ENCODE results near the gene HSPB8.

The HSPB8 gene

DNA sequence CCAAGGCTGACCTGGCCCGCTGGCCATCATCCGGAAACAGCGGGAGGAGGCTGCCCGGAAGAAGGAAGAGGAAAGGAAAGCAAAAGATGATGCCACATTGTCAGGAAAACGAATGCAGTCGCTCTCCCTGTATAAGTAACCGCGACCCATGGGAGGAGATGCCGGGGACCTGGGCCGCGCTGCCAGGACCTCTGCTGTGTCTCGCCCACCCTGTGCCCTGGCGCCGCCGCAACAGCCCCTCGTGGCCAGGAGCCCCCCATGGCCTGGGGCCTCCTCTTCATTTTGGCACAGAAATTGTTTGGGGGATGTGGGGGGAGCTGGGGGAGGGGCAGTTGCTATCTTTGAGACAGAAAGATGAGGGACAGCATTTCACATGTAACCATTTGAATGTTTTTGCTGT lies 16.5 kb downstream of the HSPB8 start:
- no peak for TF ChIP-seq ZFX (IDR thresholded peaks at IDR 0.05)
- no peak for TF ChIP-seq CTCF (conservative IDR thresholded peaks at IDR 0.05)
- H3K27ac ChIP-seq = no peak overlapping the region

DNA sequence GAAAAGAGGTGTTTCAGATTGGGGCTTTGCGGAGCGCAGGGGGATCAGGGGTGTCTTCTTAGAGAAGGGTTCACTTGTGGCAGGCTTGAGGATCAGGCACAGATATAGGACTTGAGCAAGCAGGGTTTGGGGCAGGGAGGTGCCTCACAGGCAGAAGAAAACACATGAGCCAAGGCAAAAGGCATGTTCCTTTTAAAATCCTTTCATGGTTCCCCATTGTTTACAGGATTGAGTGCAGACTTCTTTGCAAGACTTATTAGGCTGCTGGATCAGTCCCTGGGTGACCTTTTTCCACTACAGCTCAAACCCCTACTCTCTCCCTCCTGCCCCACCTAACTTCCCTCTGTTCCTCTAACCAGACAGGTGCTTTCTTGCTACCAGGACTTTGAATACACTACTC lies 19.7 kb downstream of the HSPB8 start:
- H3K27ac ChIP-seq = no peak overlapping the region
- no peak for TF ChIP-seq CTCF (conservative IDR thresholded peaks at IDR 0.05)

DNA sequence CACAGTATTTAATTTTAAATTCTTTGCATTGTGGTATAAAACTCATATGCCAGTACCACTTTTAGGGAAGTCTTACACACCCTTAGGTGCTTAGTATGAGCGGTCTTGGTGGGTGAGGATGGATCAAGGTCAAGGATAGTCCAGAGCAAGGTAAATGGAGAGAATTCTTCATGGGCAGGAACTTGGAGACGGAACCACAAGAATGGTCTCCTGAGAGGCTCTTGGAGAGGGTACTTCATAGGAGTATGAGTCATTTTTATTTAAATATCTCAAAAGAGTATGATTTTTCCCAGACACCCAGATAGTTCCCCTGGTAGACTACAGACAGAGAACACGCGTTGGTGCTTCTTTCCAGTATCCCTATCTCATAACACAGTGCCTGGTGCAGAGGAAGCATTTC lies 21.9 kb downstream of the HSPB8 start:
- TF ChIP-seq ZFX (IDR thresholded peaks at IDR 0.05) (no peak), CTCF (conservative IDR thresholded peaks at IDR 0.05) (no peak)
- H3K27ac ChIP-seq = no peak overlapping the region

DNA sequence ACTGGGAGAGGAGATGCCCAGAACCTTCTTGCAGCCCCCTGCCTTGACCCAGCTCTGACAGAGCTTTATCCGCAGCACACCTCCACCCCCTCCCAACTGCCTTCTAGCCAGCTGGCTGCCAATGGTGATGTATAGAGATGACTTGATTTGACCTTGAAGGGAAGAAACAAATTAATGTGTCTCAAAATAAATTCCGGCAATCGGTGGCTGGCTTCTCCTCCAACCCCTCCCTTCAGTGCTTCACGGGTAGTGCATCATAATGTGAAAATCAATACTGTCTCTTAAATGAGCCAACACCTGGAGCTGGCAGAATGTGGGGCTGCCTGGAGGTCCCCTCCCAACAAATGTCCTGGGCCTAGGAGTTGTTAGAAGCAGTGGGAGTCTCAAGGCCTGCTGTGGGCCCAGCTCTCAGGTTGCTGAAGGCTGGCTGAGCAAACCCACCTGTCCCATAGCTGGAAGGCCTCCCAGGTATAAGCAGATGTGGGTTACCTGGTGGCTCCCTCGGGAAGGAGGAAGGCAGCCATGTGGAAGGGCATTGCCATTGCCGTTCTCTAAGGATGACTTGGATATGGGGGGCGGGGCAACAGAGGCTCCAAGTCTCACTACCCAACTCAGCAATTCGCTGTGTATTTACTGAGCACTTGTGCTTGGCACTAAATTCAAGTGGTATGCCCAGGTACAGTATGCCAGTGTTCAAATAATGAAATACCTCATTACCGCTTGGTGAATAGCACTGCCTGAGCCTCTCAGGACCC lies 23.2 kb downstream of the HSPB8 start:
- no peak overlapping the region for H3K27ac ChIP-seq
- no peak for TF ChIP-seq CTCF (conservative IDR thresholded peaks at IDR 0.05)
- no peak for TF ChIP-seq ZFX (IDR thresholded peaks at IDR 0.05)

- TF ChIP-seq ZFX (IDR thresholded peaks at IDR 0.05) = no peak
- TF ChIP-seq CTCF (conservative IDR thresholded peaks at IDR 0.05) = no peak
- H3K27ac ChIP-seq = no peak overlapping the region
Observed at GRCh38 chr12:119202544-119202943, 23.8 kb downstream of the HSPB8 start.

DNA sequence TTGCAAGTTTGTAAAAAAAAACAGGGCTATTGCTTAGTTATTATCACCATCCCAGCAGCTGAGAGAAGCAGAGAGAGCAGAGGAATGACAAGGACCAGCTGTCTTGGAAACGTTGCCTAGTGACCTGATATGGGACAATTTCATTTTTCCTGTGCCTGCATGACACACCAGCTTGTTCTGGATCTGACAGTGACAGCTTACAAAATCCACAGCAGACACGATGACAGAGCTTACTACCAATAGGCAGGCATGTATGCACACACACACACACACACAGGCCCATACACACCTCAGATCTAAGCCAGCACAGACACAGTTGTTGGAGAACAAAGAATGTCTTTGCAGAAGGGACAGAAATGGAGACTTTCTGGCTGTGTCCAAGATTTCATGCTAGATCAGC lies 25.4 kb downstream of the HSPB8 start:
- TF ChIP-seq ZFX (IDR thresholded peaks at IDR 0.05) (no peak), CTCF (conservative IDR thresholded peaks at IDR 0.05) (no peak)

DNA sequence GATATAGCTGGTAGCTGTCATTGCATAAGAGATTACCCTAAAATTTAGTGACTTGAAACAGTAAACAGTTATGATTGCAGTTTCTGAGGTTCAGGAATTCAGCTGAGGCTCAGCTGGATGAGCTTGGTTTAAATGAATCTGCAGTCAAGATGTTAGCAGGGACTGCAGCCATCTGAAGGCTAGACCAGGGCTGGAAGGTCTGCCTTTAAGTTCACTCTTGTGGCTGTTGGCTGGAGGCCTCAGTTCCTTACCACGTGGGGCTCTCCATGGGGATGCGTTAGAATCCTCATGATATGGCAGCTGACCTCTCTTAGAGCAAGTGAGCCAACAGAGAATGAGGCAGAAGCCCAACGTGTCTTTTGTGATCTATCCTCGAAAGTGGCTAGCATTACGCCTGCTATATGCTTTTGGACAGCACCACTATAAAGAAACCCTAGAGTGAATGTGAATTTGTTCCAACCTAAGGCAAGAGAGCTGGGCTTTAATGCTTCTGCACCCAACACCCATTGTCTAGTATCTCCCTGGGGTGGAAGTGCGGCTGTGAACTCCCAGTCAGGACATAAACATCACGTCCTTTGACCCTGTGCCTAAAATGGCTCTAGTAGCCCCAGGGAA lies 26.0 kb downstream of the HSPB8 start:
- TF ChIP-seq CTCF (conservative IDR thresholded peaks at IDR 0.05) = no peak
- TF ChIP-seq ZFX (IDR thresholded peaks at IDR 0.05) = no peak
- H3K27ac ChIP-seq = no peak overlapping the region

More for the DNA sequence above, 25.4 kb downstream of the HSPB8 start:
- H3K27ac ChIP-seq = no peak overlapping the region
